HepG2 (cell line): ENCODE results near the gene NAP1L1. TPM values are rescaled to one million over a fixed set of nuclear protein-coding genes. Genes with fewer than 3 reads are reported as not detected.

Experiments
- DZIP1 ChIP-seq: sonication (generic); formaldehyde crosslinking; IDR thresholded peaks from 2 replicates; pipeline ENCODE4 v1.5.0; 2020; ENCODE audit warnings: mild to moderate bottlenecking, missing genetic modification reagents
- HNRNPL ChIP-seq: fragments of 200-400 bp; formaldehyde crosslinking; IDR thresholded peaks from 2 replicates; pipeline ENCODE4 v1.6.1; 2017; ENCODE audit warnings: mild to moderate bottlenecking, low read depth, low read length
- IRF9 ChIP-seq: sonication (generic); formaldehyde crosslinking; IDR thresholded peaks from 2 replicates; pipeline ENCODE4 v1.8.0; 2022; ENCODE audit warnings: missing genetic modification reagents, mild to moderate bottlenecking, borderline replicate concordance
- PAF1 ChIP-seq: IDR thresholded peaks from 2 replicates; pipeline ENCODE4 v1.6.1; 2016; ENCODE audit warnings: missing genetic modification reagents, missing compliant biosample characterization
- PLRG1 ChIP-seq: fragments of 450-650 bp; conservative IDR thresholded peaks from 2 replicates; pipeline ENCODE4 v1.6.1; 2016
- REXO4 ChIP-seq: sonication (generic); formaldehyde crosslinking; IDR thresholded peaks from 2 replicates; pipeline ENCODE4 v1.8.0; 2022; ENCODE audit warnings: missing genetic modification reagents, mild to moderate bottlenecking, borderline replicate concordance
- ZBTB4 ChIP-seq: sonication (generic); formaldehyde crosslinking; IDR thresholded peaks from 2 replicates; pipeline ENCODE4 v1.4.0; 2020; ENCODE audit warnings: missing genetic modification reagents, mild to moderate bottlenecking, borderline replicate concordance
- ZNF235 ChIP-seq: sonication (generic); formaldehyde crosslinking; IDR thresholded peaks from 2 replicates; pipeline ENCODE4 v1.8.1; 2023; ENCODE audit warnings: mild to moderate bottlenecking, missing genetic modification reagents, borderline replicate concordance
- ZNF343 ChIP-seq: sonication (generic); formaldehyde crosslinking; IDR thresholded peaks from 2 replicates; pipeline ENCODE4 v1.4.0; 2020; ENCODE audit warnings: mild to moderate bottlenecking, missing genetic modification reagents
- ZNF564 ChIP-seq: sonication (generic); formaldehyde crosslinking; IDR thresholded peaks from 2 replicates; pipeline ENCODE4 v1.8.1; 2023; ENCODE audit warnings: mild to moderate bottlenecking, missing genetic modification reagents
- ZNF691 ChIP-seq: sonication (generic); formaldehyde crosslinking; IDR thresholded peaks from 2 replicates; pipeline ENCODE4 v1.4.0; 2020; ENCODE audit warnings: missing genetic modification reagents, low read depth, mild to moderate bottlenecking, borderline replicate concordance
- polyA plus RNA-seq, 8 experiments: library from polyadenylated mRNA; depleted of rRNA in 3 of 8; stranded (reverse) in 7 of 8; unstranded in 1 of 8; fragments of >200 nt; fragmentation: Illumina TruSeq in 4 of 8; extraction: Trizol in 4 of 8; gene quantifications; 2 replicates each; pipeline versions ENCODE4 v1.2.1 to v1.2.3, GENCODE V29; 2011 to 2016; ENCODE audit warnings: low read depth in 4 of 8, missing spikeins in 1 of 8, mixed read lengths in 1 of 8; ENCODE audit not compliant: insufficient read depth in 1 of 8
- total RNA-seq, 5 experiments: library from RNA; depleted of rRNA; stranded (reverse); fragments of >200 nt; fragmentation: Illumina TruSeq; extraction: Trizol; gene quantifications; 2 replicates each; pipeline ENCODE4 v1.2.3, GENCODE V29; 2016; ENCODE audit warnings: low read depth in 1 of 5

Gene NAP1L1
- total and polyA plus RNA-seq, 2 of the 13 experiments (the other 11 are each of a cell fraction or from before 2014, with no cell fraction given), result 207 to 309 TPM

- TF ChIP-seq ZBTB4, result 0 out of 2 replicates have a peak, but pooled peaks have one; percentile 45
- TF ChIP-seq HNRNPL, result peak; percentile 98
- no peak for TF ChIP-seq IRF9 (CRISPR knock-in tag)
- no peak for TF ChIP-seq ZNF343
- 0 out of 2 replicates have a peak, but pooled peaks have one; percentile 7 for TF ChIP-seq ZNF235 (CRISPR knock-in tag)
- peak; percentile 8; the same call in 1 of the 2 replicates for TF ChIP-seq ZNF691
- TF ChIP-seq ZNF564 (CRISPR knock-in tag), result 0 out of 2 replicates have a peak, but pooled peaks have one; percentile 1
- TF ChIP-seq PAF1 (CRISPR knock-in tag), result peak; percentile 80; the same call in 1 of the 2 replicates
- no peak for TF ChIP-seq PLRG1
- peak; percentile 11; the same call in 1 of the 2 replicates for TF ChIP-seq DZIP1 (CRISPR knock-in tag)
- no peak for TF ChIP-seq REXO4 (CRISPR knock-in tag)
- TF ChIP-seq, all 625 proteins: peak for 65
Observed at GRCh38 chr12:76030341-76031080, 54.0 kb downstream of the NAP1L1 start (continued).
